Measurements from ENCODE around the gene IGSF6.

GRCh38 chr16:21618281-21618680, 34.1 kb downstream of the IGSF6 start:
- TF ChIP-seq KDM1A (IDR thresholded peaks at IDR 0.05): no peak
- TF ChIP-seq HDAC2 (IDR thresholded peaks at IDR 0.05): no peak
- TF ChIP-seq POLR2G (IDR thresholded peaks at IDR 0.05; ENCODE audit: low read depth, low read length): no peak
- no peak for TF ChIP-seq ZNF23 (CRISPR knock-in tag; IDR thresholded peaks at IDR 0.05)
- no peak for TF ChIP-seq ZNF232 (CRISPR knock-in tag; IDR thresholded peaks at IDR 0.05)
- no peak for TF ChIP-seq EZH2 (IDR thresholded peaks at IDR 0.05; ENCODE audit: borderline replicate concordance, low read depth, low read length)
